Islet precursor cell (in vitro differentiated cells): ENCODE results near the gene SPRR3.

Experiments
- DNase-seq: peaks from one replicate; pipeline ENCODE4 v3.0.0-alpha.2; 2018

SPRR3 gene, protein sequence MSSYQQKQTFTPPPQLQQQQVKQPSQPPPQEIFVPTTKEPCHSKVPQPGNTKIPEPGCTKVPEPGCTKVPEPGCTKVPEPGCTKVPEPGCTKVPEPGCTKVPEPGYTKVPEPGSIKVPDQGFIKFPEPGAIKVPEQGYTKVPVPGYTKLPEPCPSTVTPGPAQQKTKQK

DNA sequence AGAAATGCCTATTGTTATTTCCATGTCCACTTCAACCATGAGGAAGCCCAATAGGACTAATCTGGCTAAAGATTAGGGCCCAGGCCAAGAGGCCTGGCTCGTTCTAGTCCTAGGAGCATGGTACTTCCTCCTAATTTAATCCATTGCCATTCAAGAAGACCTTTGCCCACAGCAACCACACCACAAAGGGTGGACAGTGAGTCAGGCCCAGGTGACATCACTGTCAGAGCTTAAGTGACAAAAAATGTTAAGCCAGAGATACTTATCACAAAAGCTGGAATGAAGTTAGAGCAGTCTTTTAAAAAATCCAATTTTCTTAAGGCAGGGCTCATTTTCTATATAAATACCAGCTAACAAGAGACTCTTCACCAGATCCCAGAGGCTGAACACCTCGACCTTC lies at the start of gene SPRR3:
Gene SPRR3, plus strand, starts transcription at position 368 of the 400 bp plus-strand sequence. CDS start 1,272 bp downstream, outside the sequence.
- no peak for DNase-seq

DNA sequence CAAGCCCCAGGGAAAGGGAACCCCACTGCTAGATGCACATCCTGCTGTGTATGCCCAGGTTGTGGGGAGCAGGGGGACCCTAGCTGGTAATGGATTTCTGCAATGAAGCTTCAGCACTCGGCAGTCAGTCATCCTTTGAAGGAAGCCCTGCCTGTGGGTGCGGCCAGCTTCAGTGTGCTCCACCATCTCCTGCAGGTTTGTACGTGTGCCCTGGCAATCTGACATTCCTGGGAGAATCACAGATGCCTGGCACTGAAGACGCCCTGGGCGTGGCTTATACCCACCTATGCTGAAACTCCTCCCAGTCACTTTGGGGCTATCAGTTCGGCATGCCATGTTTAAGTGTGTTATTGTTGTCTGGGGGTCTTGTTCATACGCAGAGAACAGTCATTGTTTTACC lies 47.8 kb upstream of the SPRR3 start:
- no peak for DNase-seq

DNA sequence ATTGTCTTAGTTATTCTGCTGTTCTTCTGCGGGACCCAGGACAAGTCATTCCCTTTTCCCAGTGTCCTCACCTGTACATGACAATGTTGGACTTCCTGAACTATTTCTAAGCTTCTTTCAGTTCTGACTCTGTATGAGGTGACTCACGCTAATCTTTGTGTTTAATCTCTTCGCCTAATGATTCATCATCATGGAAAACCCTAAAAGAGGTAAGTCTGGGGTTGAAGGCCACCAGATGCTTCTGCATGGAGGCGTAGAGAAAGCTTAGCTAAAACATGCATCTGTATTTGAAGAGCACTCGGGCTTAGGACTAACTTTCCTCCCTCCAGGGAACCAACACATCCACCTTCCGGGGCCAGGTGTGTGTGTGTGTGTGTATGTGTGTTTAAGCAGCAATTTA lies 47.1 kb upstream of the SPRR3 start:
- no peak for DNase-seq

DNA sequence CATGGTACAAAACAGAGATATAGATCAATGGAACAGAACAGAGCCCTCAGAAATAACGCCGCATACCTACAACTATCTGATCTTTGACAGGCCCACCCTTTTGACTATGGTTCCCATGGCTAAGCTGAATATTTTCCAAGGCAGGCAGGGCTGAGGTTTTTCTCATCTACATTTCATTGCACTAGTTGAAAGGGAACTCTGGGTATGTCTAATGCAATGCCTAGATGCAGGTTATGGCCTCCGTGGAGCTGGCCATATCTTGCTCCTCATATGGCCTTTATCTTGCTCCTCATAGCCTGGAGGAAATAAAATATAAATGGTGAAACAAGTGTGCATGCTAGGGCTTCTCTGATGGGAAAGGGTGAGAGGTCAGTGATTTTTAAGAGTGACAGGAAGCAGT lies 44.0 kb upstream of the SPRR3 start:
- no peak for DNase-seq

DNA sequence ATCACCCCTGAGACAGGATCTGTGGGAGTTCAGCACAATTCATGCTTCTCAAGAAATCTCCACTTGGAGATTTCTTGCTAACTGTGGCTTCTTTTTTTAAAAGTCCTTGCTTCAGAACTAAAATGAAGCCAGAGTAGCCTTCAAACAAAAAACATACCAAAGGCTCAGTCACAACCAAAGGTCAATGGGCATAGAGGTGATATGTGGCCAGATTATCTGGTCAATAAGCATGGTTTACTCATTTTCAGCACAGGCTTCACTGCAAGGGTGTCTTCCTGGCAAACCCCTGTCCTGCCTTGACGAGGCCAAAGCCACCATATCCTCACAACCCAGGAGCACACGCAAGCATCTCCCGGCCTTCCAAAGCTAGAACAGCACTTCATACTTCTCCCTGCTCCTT lies 42.3 kb upstream of the SPRR3 start:
- no peak for DNase-seq

DNA sequence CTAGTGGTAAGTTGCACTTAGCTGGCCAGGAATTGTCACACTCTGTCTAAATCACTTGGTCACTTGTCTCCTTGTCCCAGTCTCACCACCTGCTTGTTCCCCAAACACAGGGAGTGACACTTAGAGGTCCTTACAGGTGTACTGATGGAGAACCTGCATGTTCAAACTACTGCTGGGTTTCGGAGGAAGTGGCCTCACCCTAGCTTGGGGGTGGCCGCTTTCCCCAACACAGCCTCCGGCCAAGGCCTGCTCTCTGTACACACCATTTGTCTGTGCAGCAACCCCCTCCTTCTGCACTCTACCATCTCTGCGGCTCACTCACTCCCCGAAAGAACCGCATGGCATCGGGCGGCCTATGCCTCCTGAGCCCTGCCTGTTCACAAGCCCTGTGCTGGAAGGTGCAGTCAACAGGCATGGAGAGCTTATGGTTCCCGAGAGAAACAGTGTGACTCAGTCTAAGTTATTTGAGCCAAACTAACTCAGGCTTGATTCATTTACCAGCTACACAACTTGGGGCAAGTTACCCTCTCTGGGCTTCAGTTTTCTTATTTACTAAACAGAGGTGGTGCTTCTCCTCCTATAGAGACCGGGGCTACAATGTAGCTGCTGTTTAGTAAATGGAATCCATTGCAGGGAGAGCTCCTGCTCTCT lies 41.6 kb upstream of the SPRR3 start:
- no peak for DNase-seq

DNA sequence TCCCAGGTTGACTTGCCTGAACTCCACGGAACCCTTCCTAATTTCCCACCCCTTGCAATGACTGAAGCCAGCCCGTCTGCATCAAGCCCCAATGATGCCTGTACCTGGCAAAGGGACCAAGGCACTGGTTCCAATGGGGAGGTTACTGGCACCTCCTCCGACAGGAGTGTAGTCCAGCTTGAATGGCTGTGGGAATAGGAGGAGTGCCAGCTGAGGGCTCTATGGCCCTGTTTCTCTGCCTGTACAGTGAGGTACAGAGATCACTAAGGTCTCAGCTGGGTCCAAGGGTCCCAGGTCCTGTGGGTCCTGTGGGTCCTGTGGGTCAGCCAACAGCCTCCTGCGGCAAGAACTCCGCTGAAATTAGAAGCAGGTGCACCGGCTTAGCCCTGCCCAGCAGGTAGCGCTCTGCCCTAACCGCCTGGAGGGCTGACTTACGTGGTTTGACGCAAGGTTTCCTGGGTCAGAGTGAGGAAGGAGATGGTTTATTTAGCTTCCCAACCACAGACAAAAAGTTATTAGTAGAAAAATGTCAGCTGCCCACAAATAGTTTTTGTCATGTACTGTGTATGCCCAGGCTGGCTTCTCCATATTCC lies 41.0 kb upstream of the SPRR3 start:
- no peak for DNase-seq

DNA sequence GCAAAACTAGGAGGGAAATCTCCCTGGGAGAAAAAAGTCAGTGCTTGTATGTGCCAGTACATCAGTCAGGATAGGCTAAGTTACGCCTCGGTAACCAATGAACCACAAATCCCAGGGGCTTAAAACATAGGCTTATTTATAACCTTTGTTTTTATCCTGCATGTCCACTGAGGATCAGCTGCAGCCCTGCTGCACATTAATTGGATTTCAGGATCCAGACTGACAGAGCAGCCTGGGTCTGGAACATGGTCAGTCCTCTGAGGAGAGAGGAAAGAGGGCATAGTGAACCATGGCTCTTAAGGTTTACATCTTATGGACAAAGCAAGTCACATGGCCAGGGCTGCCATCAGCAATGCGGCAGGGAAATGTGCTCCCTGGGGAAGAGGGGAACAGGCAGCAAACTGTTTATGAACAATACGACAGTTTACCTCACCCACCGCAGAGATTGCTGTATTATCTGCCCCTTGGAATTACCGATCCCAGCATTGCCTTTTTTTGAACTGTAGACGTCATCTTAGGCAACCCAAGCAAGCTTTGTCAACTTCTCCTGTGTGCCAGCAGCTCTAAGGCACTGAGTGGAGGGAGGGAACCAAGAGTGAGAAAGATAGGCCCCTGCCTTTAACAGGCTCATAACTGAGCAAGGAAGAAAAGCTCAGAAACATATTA lies 40.2 kb upstream of the SPRR3 start:
- no peak for DNase-seq

DNA sequence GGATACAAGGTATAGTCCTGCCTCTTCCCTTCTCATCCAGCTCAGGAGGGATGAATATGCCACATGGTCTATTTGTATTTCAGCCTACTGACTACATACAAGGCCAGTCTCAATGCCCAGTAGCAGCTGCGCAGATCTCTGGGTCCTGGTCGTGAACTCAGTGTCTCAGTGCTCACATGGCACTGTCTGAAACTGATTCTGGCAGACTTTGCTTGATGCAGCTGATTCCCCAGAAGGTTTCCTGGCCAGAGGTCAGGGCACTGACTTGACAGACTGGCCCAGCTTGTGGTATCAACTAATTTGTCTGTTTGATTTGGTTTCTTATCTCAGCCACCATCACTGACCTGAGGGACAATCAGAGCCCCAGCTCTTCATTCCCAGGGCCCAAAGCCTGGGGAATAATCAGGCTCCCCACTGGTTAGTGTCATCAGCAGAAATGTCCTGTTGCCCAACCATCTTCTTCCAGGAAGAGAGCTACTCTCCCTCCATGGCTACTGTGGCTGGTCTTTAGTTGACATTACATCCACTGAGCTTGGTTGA lies 38.6 kb upstream of the SPRR3 start:
- no peak for DNase-seq

DNA sequence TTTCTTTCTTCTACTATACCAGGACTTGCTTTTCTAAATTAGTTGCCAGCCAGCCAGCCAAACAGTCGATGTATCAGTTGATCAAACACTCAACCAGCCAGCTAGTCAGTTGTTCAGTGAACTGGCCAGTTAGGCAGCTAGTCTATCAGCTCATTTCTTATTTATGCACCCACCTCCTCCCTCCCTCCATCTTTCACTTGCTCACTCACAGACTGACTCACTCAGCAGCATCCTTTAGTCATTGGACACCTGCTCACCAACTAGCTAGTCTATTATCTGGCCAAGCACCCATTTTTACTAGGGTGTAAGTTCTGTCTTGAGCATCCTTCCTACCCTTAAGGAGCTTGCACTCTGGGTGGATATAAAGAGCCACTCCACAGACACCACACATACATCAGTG lies 37.0 kb upstream of the SPRR3 start:
- no peak for DNase-seq

DNA sequence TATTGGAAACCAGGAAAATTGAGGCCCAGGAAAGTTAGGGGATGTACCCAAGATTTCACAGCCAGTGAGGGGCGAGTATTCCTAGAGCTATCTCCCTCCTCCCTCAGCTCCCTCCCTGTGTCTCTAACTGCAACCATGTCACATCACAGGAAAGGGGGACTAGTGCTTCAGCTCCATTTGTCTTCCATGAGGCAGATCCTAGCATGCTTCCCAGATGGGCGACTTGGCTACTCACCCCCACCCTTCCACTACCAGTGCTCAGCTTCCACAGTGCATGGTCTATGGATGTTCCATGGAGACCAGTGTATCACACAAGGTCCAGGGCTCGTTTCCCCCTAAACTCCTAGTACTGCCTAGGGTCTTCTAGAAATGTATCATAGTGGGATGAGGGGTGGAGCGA lies 35.7 kb upstream of the SPRR3 start:
- DNase-seq = no peak

DNA sequence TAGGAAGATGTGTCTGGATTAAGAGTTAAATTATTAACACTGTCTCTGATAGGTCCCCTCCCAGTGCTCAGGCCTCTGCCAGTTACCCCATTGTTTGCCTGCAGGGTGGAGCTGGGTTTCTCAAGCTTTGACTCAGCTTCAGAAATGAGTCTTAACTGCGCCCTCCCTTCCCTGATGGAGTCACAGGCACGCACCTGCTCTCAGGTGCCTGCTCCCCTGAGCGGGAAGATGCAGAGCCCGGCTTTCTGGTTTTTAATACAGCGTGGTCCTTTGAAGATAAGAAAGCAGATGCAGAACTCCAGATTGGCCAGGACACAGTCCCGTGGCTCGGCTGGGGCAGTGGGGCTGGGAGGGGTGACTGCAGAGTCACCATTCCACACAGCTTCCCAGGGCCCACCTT lies 34.3 kb upstream of the SPRR3 start:
- DNase-seq = no peak

DNA sequence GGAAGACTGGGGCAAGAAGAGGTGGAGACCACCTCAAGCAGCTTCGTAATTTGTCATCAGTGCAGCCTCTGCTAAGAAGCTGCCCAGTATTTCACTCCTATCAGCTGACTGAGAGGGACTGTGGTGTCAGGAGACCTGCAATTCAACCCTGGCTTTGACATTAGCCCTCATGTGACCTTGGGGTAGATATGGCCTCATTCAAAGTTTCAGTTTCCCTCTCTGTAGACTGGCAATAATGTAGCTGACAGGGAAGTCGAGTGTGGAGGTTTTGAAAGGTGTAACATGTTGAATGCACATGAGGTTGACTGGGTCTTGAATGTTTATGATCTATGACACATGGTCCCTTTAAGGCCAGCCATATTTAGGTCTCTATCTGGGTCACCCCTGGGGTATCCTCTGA lies 33.3 kb upstream of the SPRR3 start:
- DNase-seq = no peak

DNA sequence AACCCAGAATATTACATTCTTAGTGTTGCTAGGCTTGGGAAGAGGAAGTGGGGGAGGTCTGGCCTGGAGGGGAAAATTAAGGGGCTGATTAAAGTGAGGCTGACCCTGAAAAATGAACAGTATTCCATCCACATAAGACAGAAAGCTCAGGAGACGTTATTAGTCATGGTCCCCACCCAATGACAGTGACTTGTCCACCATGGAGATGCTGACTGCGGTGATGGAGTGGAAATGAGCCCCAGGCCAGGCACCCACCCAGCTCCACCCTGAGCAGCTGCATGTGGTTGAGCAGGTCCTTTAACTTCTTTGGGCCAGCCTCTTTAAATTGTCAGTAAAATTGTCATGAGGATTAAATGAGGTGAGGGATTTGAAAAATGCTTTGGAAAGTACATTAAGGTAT lies 32.5 kb upstream of the SPRR3 start:
- DNase-seq = no peak

DNA sequence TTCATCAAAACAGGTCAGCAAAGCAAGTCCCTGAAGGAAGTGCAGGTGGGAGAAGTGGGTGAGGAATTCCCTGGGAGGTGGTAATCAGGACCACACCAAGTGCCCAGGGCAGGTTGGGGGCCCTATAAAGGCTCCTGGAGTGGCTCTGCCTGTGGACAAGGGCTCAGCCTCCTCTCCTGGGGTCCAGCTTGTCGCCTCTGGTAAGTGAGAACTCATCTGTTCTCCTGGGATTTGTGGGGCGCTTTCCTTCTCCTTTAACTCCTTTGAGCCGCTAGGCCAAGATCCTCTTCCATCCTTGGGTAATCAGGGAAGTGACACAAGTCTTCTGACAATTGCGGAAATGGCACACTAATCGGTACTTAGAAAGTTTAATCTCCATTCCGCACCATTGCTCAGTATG lies 31.1 kb upstream of the SPRR3 start, which contains the start of gene SPRR4:
Gene SPRR4, plus strand, starts transcription at position 154 of the 400 bp plus-strand sequence. CDS start 1,243 bp downstream, outside the sequence.
- DNase-seq = no peak

DNA sequence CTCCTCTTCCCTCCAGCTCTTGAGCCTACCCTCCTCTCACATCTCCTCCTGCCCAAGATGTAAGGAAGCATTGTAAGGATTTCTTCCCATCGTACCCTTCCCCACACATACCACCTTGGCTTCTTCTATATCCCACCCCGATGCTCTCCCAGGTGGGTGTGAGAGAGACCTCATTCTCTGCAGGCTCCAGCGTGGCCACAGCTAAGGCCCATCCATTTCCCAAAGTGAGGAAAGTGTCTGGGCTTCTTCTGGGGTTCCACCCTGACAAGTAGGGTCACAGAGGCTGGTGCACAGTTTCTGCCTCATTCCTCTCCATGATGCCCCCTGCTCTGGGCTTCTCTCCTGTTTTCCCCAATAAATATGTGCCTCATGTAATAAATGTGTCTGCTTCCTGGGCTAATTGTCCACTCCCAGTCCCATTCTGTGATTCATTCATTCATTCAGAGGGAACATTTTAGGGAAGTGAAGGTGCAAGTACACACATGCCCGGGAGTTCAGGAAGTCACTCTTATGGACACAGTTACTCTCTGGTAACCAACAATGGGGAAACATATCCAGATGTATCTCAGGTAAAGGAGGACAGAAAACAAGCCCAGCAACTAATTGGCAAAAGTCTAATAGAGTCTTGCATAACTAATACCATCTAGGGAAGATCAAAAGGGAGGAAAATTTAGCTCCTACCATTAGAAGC lies 29.2 kb upstream of the SPRR3 start:
- DNase-seq = no peak

DNA sequence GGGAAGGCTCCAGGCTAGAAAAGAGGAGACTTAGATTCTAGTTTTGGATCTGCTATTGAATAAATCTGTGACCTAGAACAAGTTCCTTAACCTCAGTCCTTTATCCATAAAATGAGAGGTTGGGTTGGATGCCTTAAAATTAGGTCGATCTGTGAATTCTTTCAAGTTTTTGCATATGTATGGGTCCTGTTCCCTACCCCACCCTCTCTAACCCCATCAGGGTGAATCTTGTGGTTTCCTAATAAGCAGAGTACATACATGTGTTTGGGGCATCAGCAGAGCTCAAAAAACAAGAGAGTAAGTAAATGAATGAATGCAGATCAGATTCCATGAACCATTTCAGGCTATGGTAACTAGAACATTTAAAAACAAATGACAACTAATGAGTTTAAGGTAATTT lies 24.9 kb upstream of the SPRR3 start:
- no peak for DNase-seq

DNA sequence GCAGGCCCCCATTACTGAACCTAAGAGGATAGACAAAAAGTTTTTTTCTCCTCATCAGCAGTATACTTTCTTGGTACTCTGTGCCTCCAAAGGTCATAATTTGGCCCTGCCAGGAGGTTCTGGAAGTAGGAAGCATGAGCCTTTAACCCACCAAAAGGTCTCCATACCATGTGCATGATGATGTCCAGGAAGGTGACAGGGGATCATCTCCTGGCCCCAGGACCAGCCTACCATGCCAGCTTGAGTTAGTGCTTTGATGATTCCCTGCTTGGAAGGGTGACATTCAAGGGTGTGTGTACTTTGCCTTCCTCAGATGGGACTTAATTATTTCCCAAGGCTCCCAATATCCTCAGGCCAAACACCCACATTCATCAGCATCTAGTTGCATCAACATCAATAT lies 23.9 kb upstream of the SPRR3 start:
- no peak for DNase-seq

DNA sequence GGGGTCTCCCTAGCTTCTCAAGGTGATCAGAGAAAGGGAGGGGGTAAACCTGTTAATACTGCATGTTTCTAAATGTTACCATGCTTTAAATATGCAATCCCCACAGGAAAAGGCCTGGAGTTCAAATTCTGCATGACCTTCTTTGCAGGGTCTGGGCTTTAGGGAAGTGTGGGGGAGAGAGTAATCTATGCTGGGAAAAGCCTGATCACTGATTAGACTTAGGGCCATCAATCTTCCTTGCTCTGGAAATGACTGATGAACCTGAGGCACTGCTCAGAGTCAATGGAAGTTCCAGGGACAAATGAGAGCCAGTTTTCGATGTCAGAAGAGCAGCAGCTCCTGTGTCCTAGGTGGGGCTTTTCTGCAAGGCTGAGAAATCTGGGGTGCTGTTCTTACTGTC lies 20.9 kb upstream of the SPRR3 start:
- DNase-seq = no peak

DNA sequence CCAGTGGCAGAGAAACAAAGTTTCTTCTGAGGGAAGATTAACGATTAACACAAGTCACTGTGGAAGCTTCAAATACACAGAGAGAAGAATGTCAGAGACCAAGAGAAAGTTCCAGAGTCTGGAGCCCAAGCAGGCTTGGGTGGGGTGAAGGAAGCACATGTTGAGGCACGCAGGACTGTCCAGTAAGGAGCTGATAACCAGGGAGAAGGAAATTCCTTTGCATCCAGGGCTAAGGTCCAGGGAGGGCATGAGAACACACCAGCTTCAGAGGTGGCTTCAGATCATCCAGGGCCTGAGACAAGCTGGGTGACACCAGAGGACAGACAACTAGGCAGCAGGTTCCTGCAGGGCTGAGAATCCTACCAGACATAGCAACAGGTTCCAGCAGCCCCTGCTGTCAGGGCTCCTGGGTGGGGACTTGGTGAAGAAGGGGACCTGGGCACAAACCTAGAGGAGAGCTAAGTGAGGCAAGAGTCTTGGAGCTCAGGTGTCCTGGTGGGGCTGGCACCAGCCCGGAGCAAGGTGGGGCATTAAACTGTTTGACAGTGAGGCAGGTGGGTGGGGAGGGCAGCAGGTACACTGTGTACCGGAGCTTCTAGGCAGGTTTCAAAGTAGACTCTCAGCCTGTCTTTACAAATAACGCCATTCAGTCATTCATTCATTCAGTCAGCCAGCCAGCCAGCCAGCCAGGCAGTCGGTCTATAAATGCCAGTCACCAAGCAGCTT lies 20.2 kb upstream of the SPRR3 start:
- no peak for DNase-seq

DNA sequence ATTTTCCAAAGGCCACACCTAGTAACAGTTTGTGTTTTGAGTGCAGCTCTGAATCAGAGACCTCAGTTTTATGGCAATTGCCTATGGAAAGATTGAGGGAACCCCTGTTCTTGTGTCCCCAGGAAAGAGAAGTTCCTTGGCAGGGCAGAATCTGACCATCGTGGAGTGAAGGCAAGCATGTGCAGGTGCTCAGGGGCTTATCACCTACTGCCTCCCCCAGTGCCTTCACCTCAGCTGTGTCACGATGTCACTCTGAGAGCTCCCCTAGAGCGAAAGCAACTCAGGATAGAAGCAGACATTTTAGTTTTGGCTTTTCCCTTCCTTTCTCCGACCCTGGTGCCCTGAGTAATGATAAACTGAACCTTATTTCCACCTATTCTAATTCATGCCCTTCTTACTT lies 19.5 kb upstream of the SPRR3 start:
- DNase-seq = no peak

DNA sequence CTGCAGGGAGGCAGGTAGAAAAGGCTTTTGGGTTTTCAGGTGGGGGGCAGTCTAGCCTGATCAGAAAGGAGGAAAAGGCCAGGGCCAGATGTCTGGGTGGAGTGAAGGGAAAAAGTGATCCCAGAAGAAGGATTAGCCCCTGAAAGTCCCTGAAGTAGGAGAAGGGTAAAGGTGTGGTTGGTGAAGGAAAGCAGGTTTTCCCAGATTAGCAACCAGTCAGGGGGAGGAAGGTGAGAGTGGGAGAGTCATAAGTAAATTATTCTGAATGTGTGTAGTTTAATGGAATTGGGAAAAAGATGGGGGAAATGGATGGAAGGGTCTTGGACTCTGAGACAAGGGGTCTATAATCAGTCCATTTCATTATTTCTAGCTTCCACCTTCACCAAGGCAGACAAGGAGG lies 18.3 kb upstream of the SPRR3 start:
- no peak for DNase-seq

DNA sequence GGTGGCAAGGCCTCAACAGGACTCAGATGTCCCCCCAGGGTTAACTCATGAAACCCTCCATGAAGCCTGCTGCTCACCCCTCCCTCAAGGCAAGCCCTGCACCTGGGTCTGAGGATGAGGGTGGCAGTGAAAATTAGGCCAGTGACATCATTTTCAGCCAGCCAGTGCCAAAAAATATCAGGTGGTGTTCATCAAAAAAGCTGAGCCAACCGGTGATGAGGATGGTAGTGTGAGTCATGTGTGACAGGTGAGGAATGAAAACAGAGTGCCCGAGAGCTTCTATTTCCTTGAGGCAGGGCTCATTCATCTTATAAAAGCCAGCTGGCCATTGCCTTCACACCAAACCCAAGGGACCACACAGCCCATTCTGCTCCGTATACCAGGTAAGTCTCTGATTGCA lies 17.8 kb upstream of the SPRR3 start, which contains the start of gene SPRR1A:
Gene SPRR1A, plus strand, starts transcription at position 339 of the 400 bp plus-strand sequence. CDS start 1,150 bp downstream, outside the sequence.
- DNase-seq = no peak
